Stimulated activated CD8-positive, alpha-beta memory T cell treated with anti-CD3 and anti-CD28 coated beads, Interleukin-2, amount 100 ng/mL, for 48 hours (primary cell): ENCODE results near the gene PLA2G12B.
"Not testable (repeated sequence)": the region's sequence is repeated elsewhere in the genome, so short reads cannot be mapped to it uniquely, and the experiment has no call there.

Experiments used
- DNase-seq, 2 donors: peaks; one replicate each; pipeline ENCODE4 v3.0.0-alpha.2; 2020; ENCODE audit warnings: low read depth in 2 of 2

Gene PLA2G12B

GRCh38 chr10:72954596-72955554, at the start of gene PLA2G12B:
Gene PLA2G12B (minus strand): TSS chr10:72954806. CDS start chr10:72954685, 121 bp downstream.
- DNase-seq = no peak

- no peak for DNase-seq
Observed at GRCh38 chr10:73003822-73004221, 49.2 kb upstream of the PLA2G12B start.

GRCh38 chr10:73000973-73001372, 46.4 kb upstream of the PLA2G12B start:
- DNase-seq = no peak

- no peak for DNase-seq
Observed at GRCh38 chr10:72997099-72997498, 42.5 kb upstream of the PLA2G12B start.

GRCh38 chr10:72995459-72995858, 40.9 kb upstream of the PLA2G12B start:
- DNase-seq = not testable (repeated sequence)

- DNase-seq = not testable (repeated sequence)
Observed at GRCh38 chr10:72989771-72990170, 35.2 kb upstream of the PLA2G12B start.

GRCh38 chr10:72984618-72985017, 30.0 kb upstream of the PLA2G12B start:
- DNase-seq = not testable (repeated sequence)

GRCh38 chr10:72981882-72982529, 27.4 kb upstream of the PLA2G12B start:
- DNase-seq = no peak

- no peak for DNase-seq
Observed at GRCh38 chr10:72981028-72981881, 26.6 kb upstream of the PLA2G12B start.

GRCh38 chr10:72980348-72980747, 25.7 kb upstream of the PLA2G12B start:
- no peak for DNase-seq

- DNase-seq = no peak
Observed at GRCh38 chr10:72979709-72980108, 25.1 kb upstream of the PLA2G12B start.

GRCh38 chr10:72976886-72977285, 22.3 kb upstream of the PLA2G12B start:
- no peak for DNase-seq

- no peak for DNase-seq
Observed at GRCh38 chr10:72956001-72956400, 1.4 kb upstream of the PLA2G12B start.

- DNase-seq = no peak
Observed at GRCh38 chr10:72954230-72954595, 393 bp downstream of the PLA2G12B start.

- no peak for DNase-seq
Observed at GRCh38 chr10:72953687-72954086, 919 bp downstream of the PLA2G12B start.

- no peak for DNase-seq
Observed at GRCh38 chr10:72952642-72953158, 1.9 kb downstream of the PLA2G12B start.

GRCh38 chr10:72952189-72952588, 2.4 kb downstream of the PLA2G12B start:
- no peak for DNase-seq

GRCh38 chr10:72951760-72952159, 2.8 kb downstream of the PLA2G12B start:
- DNase-seq = no peak

- DNase-seq = no peak
Observed at GRCh38 chr10:72948762-72949161, 5.8 kb downstream of the PLA2G12B start.

GRCh38 chr10:72946963-72947362, 7.6 kb downstream of the PLA2G12B start:
- no peak for DNase-seq

- no peak for DNase-seq
Observed at GRCh38 chr10:72943498-72944234, 10.9 kb downstream of the PLA2G12B start.
